GM12878 (cell line): ENCODE data around the gene ITGAV. TPM values are rescaled to one million over a fixed set of nuclear protein-coding genes. Genes with fewer than 3 reads are reported as not detected.

Source experiments
- ATAC-seq: fragments of 200-7000 bp; cut with Tn5 transposase; 3 replicates; pipeline ENCODE4 v1.9.1; 2020; ENCODE audit warnings: mild to moderate bottlenecking, moderate library complexity
- BruUV-seq: library from RNA; stranded (reverse); fragments of 400-500 nt; replicated peaks from 2 replicates; lab custom pipeline; 2021; lab: Mats Ljungman, UMichigan
- CTCF ChIA-PET: fragments of 300-600 bp; sonication (Branson Sonifier 250); formaldehyde crosslinking; extraction: SDS; loops from one replicate; lab custom pipeline; 2021; ENCODE audit warnings: inconsistent platforms; lab: Yijun Ruan, JAX
- POLR2A ChIA-PET: fragments of 350-600 bp; formaldehyde crosslinking; extraction: SDS; loops from one replicate; lab custom pipeline; 2021; ENCODE audit warnings: inconsistent platforms; lab: Charles Lee
- RAD21 ChIA-PET: fragments of 300-600 bp; sonication (Branson Sonifier 250); formaldehyde crosslinking; loops from one replicate; lab custom pipeline; 2023; ENCODE audit warnings: antibody characterized with exemption; ENCODE audit not compliant: unreplicated experiment; lab: Charles Lee
- SMC1A ChIA-PET: fragments of 300-600 bp; sonication (Branson Sonifier 250); formaldehyde crosslinking; loops from one replicate; lab custom pipeline; 2023; ENCODE audit not compliant: unreplicated experiment, uncharacterized antibody; lab: Charles Lee
- DNase-seq: peaks from one replicate; pipeline ENCODE4 v3.0.0-alpha.2; 2011; ENCODE audit warnings: low read depth, low spot score
- FAIRE-seq: peaks from 3 replicates; lab custom pipeline; 2011; peaks lifted over from hg19 to GRCh38; lab: Jason Lieb, UNC
- H2AFZ ChIP-seq: 2 replicates; pipeline ENCODE4 v1.6.0; 2011; ENCODE audit warnings: low read depth, low read length, control low read depth; ENCODE audit not compliant: control insufficient read depth
- H3K27ac ChIP-seq: 2 replicates; pipeline ENCODE4 v1.5.1; 2011; ENCODE audit warnings: control low read depth; ENCODE audit not compliant: control insufficient read depth, insufficient read depth
- H3K27me3 ChIP-seq, 2 experiments: replicated peaks in 1 of 2; 2 replicates each; pipeline versions ENCODE4 v1.6.0 to v1.6.1; 2011; ENCODE audit warnings: low read length in 1 of 2; ENCODE audit not compliant: control insufficient read depth in 2 of 2, insufficient read depth in 2 of 2
- H3K36me3 ChIP-seq, 2 experiments: 2 replicates each; pipeline ENCODE4 v1.5.1; 2011; ENCODE audit warnings: low read length in 1 of 2; ENCODE audit not compliant: control insufficient read depth in 2 of 2, insufficient read depth in 2 of 2
- H3K4me1 ChIP-seq: 2 replicates; pipeline ENCODE4 v1.6.1; 2011; ENCODE audit warnings: mild to moderate bottlenecking, low read length, moderate library complexity, mixed read lengths; ENCODE audit not compliant: control insufficient read depth, insufficient read depth
- H3K4me2 ChIP-seq: 2 replicates; pipeline ENCODE4 v1.6.0; 2011; ENCODE audit warnings: control low read depth; ENCODE audit not compliant: control insufficient read depth, insufficient read depth
- H3K4me3 ChIP-seq: fragments of 200-600 bp; sonication (generic); 2 replicates; pipeline ENCODE4 v1.5.1; 2016
- H3K79me2 ChIP-seq: 2 replicates; pipeline ENCODE4 v1.6.0; 2011; ENCODE audit warnings: low read length; ENCODE audit not compliant: control insufficient read depth, insufficient read depth
- H3K9ac ChIP-seq: 2 replicates; pipeline ENCODE4 v1.8.0; 2011; ENCODE audit warnings: low read length, control low read depth, mixed read lengths; ENCODE audit not compliant: control insufficient read depth, insufficient read depth
- H3K9me3 ChIP-seq: replicated peaks from 3 replicates; pipeline ENCODE4 v1.5.1; 2011; ENCODE audit warnings: mild to moderate bottlenecking, low read length; ENCODE audit not compliant: control insufficient read depth, insufficient read depth
- H4K20me1 ChIP-seq: 2 replicates; pipeline ENCODE4 v1.6.0; 2011; ENCODE audit not compliant: control insufficient read depth, insufficient read depth
- ASH2L ChIP-seq: fragments of 300-600, 200-600 bp; sonication (generic); IDR thresholded peaks from 2 replicates; pipeline ENCODE4 v1.6.1; 2017; ENCODE audit warnings: low read depth, mild to moderate bottlenecking, borderline replicate concordance
- ATF7 ChIP-seq: fragments of 450-650 bp; IDR thresholded peaks from 2 replicates; pipeline ENCODE4 v1.6.1; 2016; ENCODE audit warnings: low read depth, mild to moderate bottlenecking
- CBX3 ChIP-seq: fragments of 200-600 bp; sonication (generic); IDR thresholded peaks from 2 replicates; pipeline ENCODE4 v1.6.1; 2016; ENCODE audit warnings: low read depth, borderline replicate concordance
- FOXK2 ChIP-seq: fragments of 450-650 bp; IDR thresholded peaks from 2 replicates; pipeline ENCODE4 v1.6.1; 2017; ENCODE audit warnings: mild to moderate bottlenecking, moderate library complexity
- HDGF ChIP-seq: fragments of 450-650 bp; IDR thresholded peaks from 2 replicates; pipeline ENCODE4 v1.6.1; 2016; ENCODE audit warnings: antibody characterized with exemption
- IRF4 ChIP-seq: IDR thresholded peaks from 2 replicates; pipeline ENCODE4 v1.6.1; 2011; ENCODE audit warnings: low read depth, low read length
- JUNB ChIP-seq: IDR thresholded peaks from 2 replicates; pipeline ENCODE4 v1.6.1; 2016; ENCODE audit warnings: antibody characterized with exemption, mild to moderate bottlenecking
- NR2C2 ChIP-seq: IDR thresholded peaks from 2 replicates; pipeline ENCODE4 v1.6.1; 2011; ENCODE audit warnings: borderline replicate concordance, low read depth; ENCODE audit not compliant: control insufficient read depth, insufficient read length
- PAX5 ChIP-seq: IDR thresholded peaks from 2 replicates; pipeline ENCODE4 v1.6.1; 2011; ENCODE audit warnings: low read depth, low read length, borderline replicate concordance
- RCOR1 ChIP-seq: conservative IDR thresholded peaks from 2 replicates; pipeline ENCODE4 v1.6.1; 2012; ENCODE audit warnings: low read depth, low read length, improper control_type of control experiment
- SMAD5 ChIP-seq: IDR thresholded peaks from 2 replicates; pipeline ENCODE4 v1.6.1; 2016; ENCODE audit warnings: antibody characterized with exemption, low read depth
- SMARCA5 ChIP-seq: fragments of 450-650 bp; IDR thresholded peaks from 2 replicates; pipeline ENCODE4 v1.6.1; 2017; ENCODE audit warnings: mild to moderate bottlenecking
- STAT3 ChIP-seq: IDR thresholded peaks from 2 replicates; pipeline ENCODE4 v1.6.1; 2011; ENCODE audit warnings: low read depth, low read length, improper control_type of control experiment
- ZNF274 ChIP-seq: IDR thresholded peaks from one replicate; pipeline ENCODE4 v1.8.0; 2011; ENCODE audit not compliant: insufficient read length, insufficient read depth
- WGBS: methylation state at CpG from one replicate; pipeline ENCODE4 v1.1.6; 2016; ENCODE audit warnings: low lambda C conversion rate; ENCODE audit not compliant: insufficient replicate concordance, insufficient coverage; ENCODE audit errors: missing lambda C conversion rate; 5-methylcytosine and 5-hydroxymethylcytosine counted together
- in situ Hi-C: fragments of 300-500 bp; cut with MboI; formaldehyde crosslinking; loops from 9 replicates; pipeline ENCODE4 v1.14.3; 2018; ENCODE audit warnings: mixed read lengths
- intact Hi-C: fragments of 100-400 bp; cut with micrococcal nuclease; formaldehyde crosslinking; loops from one replicate; pipeline ENCODE4 v1.14.2; 2022; ENCODE audit not compliant: unreplicated experiment
- polyA plus RNA-seq, 11 experiments: library from polyadenylated mRNA; depleted of rRNA in 4 of 11; unstranded in 6 of 11; stranded (reverse) in 5 of 11; fragments of >200 nt; fragmentation: Nextera tagmentation in 4 of 11; fragmentation: Illumina TruSeq in 1 of 11; extraction: Ambion mirVana in 4 of 11; extraction: Trizol in 1 of 11; gene quantifications; 1 replicate in 1 of 11; 2 replicates in 10 of 11; pipeline versions ENCODE4 v1.2.1 to v1.2.3, GENCODE V29; 2011 to 2016; ENCODE audit warnings: inconsistent platforms in 2 of 11, missing spikeins in 2 of 11, low read depth in 1 of 11
- total RNA-seq, 4 experiments: library from RNA; depleted of rRNA in 3 of 4; stranded (reverse); fragments of >200 nt in 3 of 4; fragmentation: Illumina TruSeq in 1 of 4; extraction: Trizol in 1 of 4; gene quantifications; 2 replicates each; pipeline versions ENCODE4 v1.2.1 to v1.2.3, GENCODE V29; 2013 to 2021
- TF ChIP-seq, protein P1 (sequence below): fragments of 450-650 bp; conservative IDR thresholded peaks from 2 replicates; pipeline ENCODE4 v1.6.1; 2017; ENCODE audit warnings: mild to moderate bottlenecking, moderate library complexity
- TF ChIP-seq, protein P2 (sequence below): IDR thresholded peaks from 2 replicates; pipeline ENCODE4 v1.6.1; 2012; ENCODE audit warnings: low read length, inconsistent platforms
- TF ChIP-seq, protein P3 (sequence below): IDR thresholded peaks from 2 replicates; pipeline ENCODE4 v1.6.1; 2011; ENCODE audit warnings: mild to moderate bottlenecking, low read depth, low read length, moderate library complexity; ENCODE audit not compliant: insufficient replicate concordance

The ITGAV gene
- total and polyA plus RNA-seq, 10 of the 15 experiments (the other 5 are each of a cell fraction or from before 2014, with no cell fraction given) = 2.1 to 10.8 (median 6.1) TPM

DNA sequence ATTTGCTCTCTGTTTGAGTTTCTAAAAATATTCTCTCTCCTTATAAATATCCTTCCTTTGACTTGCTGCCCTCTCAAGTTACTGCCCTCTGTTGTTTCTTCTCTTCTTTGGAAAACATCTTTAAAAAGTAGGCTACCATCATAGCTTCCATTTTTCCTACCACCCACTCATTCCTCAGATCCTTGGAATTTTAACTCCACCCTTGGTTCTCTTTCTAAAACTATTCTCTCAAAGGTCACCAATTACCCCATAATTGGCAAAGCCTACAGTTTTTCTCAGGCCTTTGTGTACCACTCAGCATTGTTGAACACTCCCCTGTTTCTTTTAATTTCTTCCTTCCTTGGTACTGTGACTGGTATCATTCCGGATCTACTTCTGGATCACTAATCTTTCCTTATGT is 43.0 kb upstream of the ITGAV start (continued):
- TF ChIP-seq, protein P1, sequence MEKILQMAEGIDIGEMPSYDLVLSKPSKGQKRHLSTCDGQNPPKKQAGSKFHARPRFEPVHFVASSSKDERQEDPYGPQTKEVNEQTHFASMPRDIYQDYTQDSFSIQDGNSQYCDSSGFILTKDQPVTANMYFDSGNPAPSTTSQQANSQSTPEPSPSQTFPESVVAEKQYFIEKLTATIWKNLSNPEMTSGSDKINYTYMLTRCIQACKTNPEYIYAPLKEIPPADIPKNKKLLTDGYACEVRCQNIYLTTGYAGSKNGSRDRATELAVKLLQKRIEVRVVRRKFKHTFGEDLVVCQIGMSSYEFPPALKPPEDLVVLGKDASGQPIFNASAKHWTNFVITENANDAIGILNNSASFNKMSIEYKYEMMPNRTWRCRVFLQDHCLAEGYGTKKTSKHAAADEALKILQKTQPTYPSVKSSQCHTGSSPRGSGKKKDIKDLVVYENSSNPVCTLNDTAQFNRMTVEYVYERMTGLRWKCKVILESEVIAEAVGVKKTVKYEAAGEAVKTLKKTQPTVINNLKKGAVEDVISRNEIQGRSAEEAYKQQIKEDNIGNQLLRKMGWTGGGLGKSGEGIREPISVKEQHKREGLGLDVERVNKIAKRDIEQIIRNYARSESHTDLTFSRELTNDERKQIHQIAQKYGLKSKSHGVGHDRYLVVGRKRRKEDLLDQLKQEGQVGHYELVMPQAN = no peak
- TF ChIP-seq FOXK2 (no peak), RCOR1 (no peak), SMARCA5 (no peak), SMAD5 (no peak)
- TF ChIP-seq, protein P2, sequence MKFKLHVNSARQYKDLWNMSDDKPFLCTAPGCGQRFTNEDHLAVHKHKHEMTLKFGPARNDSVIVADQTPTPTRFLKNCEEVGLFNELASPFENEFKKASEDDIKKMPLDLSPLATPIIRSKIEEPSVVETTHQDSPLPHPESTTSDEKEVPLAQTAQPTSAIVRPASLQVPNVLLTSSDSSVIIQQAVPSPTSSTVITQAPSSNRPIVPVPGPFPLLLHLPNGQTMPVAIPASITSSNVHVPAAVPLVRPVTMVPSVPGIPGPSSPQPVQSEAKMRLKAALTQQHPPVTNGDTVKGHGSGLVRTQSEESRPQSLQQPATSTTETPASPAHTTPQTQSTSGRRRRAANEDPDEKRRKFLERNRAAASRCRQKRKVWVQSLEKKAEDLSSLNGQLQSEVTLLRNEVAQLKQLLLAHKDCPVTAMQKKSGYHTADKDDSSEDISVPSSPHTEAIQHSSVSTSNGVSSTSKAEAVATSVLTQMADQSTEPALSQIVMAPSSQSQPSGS = no peak

DNA sequence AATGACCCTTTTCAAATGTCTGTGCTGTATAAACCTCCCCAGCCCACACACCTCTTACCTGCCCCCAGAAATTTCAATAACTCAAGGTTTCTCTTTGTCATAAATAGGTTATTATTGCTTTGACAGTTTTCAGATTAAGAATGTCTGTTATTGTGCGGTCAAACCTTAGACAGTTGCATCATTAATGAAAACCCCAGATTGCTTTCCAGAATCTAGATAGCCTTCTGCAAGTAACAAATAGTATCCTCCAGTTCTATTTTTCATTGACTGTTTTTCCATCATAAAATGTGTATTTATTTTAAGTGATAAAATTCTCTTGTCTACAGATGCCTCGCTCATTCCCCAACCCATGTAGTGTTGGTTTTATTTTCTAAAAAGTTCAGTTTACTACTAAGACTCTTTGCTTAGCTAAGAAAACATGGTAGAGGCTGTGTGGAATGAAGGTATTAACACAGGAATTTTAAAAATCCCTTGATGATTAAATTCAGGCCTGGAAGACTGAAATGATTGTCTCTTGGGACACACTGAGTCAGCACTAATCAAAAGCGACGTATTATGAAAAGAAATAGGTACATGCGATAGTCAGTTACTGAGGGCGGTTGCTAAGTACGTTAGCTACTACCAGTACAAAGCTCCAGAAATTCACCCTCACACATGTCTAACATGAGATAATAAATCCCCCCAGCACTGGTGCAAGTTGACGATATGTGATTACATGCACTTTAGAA is 38.4 kb upstream of the ITGAV start:
- Histone ChIP-seq H2AFZ (no peak overlapping the region), H3K9me3 (no peaks in the 10 kb centered on the region), H3K4me2 (no peak overlapping the region), H3K27me3 (no peaks in the 10 kb centered on the region), H3K4me1 (no peaks in the 10 kb centered on the region), H3K4me3 (no peak overlapping the region), H3K27ac (no peak overlapping the region), H4K20me1 (no peaks in the 10 kb centered on the region), H3K36me3 (no peaks in the 10 kb centered on the region), H3K9ac (no peak overlapping the region), H3K79me2 (no peaks in the 10 kb centered on the region)
- in situ Hi-C loops = no loop called here
- intact Hi-C loops = no loop called here
- ATAC-seq (no peak), FAIRE-seq (no peak), DNase-seq (no peak)
- no TSS peak for BruUV-seq
- CTCF ChIA-PET = interaction anchor here (2.1 kb wide), 1 partner anchor 89 kb away, joined by 6 read pairs; no protein-coding TSS in a partner anchor
- POLR2A ChIA-PET = no interaction called here
- SMC1A ChIA-PET = interaction anchor here (0.9 kb wide), 1 partner anchor 19 kb away, joined by 3 read pairs; no protein-coding TSS in a partner anchor
- RAD21 ChIA-PET = no interaction called here
- 70% methylated on average over 8 of the region's 8 CpGs for WGBS
- TF ChIP-seq STAT3 = no peak
- no peak for TF ChIP-seq ASH2L
- no peak for TF ChIP-seq CBX3
- no peak for TF ChIP-seq JUNB
- TF ChIP-seq, protein P3, sequence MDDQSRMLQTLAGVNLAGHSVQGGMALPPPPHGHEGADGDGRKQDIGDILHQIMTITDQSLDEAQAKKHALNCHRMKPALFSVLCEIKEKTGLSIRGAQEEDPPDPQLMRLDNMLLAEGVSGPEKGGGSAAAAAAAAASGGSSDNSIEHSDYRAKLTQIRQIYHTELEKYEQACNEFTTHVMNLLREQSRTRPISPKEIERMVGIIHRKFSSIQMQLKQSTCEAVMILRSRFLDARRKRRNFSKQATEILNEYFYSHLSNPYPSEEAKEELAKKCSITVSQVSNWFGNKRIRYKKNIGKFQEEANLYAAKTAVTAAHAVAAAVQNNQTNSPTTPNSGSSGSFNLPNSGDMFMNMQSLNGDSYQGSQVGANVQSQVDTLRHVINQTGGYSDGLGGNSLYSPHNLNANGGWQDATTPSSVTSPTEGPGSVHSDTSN = no peak
- no peak for TF ChIP-seq HDGF
- TF ChIP-seq PAX5 = no peak
- TF ChIP-seq NR2C2 = no peak
- TF ChIP-seq ZNF274 = no peak
- TF ChIP-seq IRF4 = no peak
- TF ChIP-seq ATF7 = no peak
- TF ChIP-seq, protein P2 = no peak
